IMR-90 (cell line): ENCODE data around the gene UBE2S.
A peak's percentile ranks its signal among the peaks of the same experiment; 100 is the strongest.

Source experiments
- BHLHE40 ChIP-seq: fragments of 150-350 bp; IDR thresholded peaks from 2 replicates; pipeline ENCODE4 v1.6.1; 2016; ENCODE audit warnings: mild to moderate bottlenecking, low read depth, low read length
- CTCF ChIP-seq: conservative IDR thresholded peaks from 2 replicates; pipeline ENCODE4 v1.5.1; 2012; ENCODE audit warnings: mild to moderate bottlenecking, low read depth, low read length, improper control_type of control experiment
- ELK1 ChIP-seq: fragments of 150-350 bp; IDR thresholded peaks from 2 replicates; pipeline ENCODE4 v1.6.1; 2016; ENCODE audit warnings: low read depth, mild to moderate bottlenecking, low read length, moderate library complexity, borderline replicate concordance
- FOS ChIP-seq: fragments of 150-350 bp; IDR thresholded peaks from 2 replicates; pipeline ENCODE4 v1.6.1; 2016; ENCODE audit warnings: low read depth, low read length
- MAFK ChIP-seq: IDR thresholded peaks from 2 replicates; pipeline ENCODE4 v1.6.1; 2012; ENCODE audit warnings: low read depth, low read length, improper control_type of control experiment
- MXI1 ChIP-seq: IDR thresholded peaks from 2 replicates; pipeline ENCODE4 v1.6.1; 2012; ENCODE audit warnings: low read depth, mild to moderate bottlenecking, low read length, moderate library complexity, borderline replicate concordance
- NFE2L2 ChIP-seq: fragments of 150-350 bp; IDR thresholded peaks from 2 replicates; pipeline ENCODE4 v1.6.1; 2016; ENCODE audit warnings: low read depth, mild to moderate bottlenecking, low read length
- POLR2A ChIP-seq: IDR thresholded peaks from 2 replicates; pipeline ENCODE4 v1.6.1; 2012; ENCODE audit warnings: mild to moderate bottlenecking, low read depth, low read length
- SMC3 ChIP-seq: fragments of 150-350 bp; IDR thresholded peaks from 2 replicates; pipeline ENCODE4 v1.6.1; 2016; ENCODE audit warnings: low read depth, mild to moderate bottlenecking, antibody characterized with exemption, low read length, moderate library complexity
- USF2 ChIP-seq: fragments of 150-350 bp; IDR thresholded peaks from 2 replicates; pipeline ENCODE4 v1.6.1; 2017; ENCODE audit warnings: mild to moderate bottlenecking, antibody characterized with exemption, low read length, low read depth

- TF ChIP-seq CTCF (no peak), MAFK (no peak), POLR2A (peak; percentile 72), NFE2L2 (no peak), BHLHE40 (no peak), FOS (no peak), USF2 (no peak), ELK1 (no peak), SMC3 (no peak), MXI1 (no peak)
Observed at GRCh38 chr19:55391191-55391670, 16.4 kb downstream of the UBE2S start.
